NB4 (cell line): ENCODE results near the gene SLC29A3.

Experiments
- MYC ChIP-seq: IDR thresholded peaks from 2 replicates; pipeline ENCODE4 v1.6.1; 2011; ENCODE audit warnings: low read depth, low read length
- POLR2A ChIP-seq: IDR thresholded peaks from 2 replicates; pipeline ENCODE4 v1.6.1; 2011; ENCODE audit warnings: mild to moderate bottlenecking; ENCODE audit not compliant: insufficient read length; ENCODE audit errors: extremely low read depth
- TF ChIP-seq, protein P1 (sequence below): IDR thresholded peaks from one replicate; pipeline ENCODE4 v1.5.1; 2012; ENCODE audit warnings: low read depth, low read length
- TF ChIP-seq, protein P2 (sequence below): IDR thresholded peaks from 2 replicates; pipeline ENCODE4 v1.6.1; 2011; ENCODE audit warnings: low read depth, low read length

DNA sequence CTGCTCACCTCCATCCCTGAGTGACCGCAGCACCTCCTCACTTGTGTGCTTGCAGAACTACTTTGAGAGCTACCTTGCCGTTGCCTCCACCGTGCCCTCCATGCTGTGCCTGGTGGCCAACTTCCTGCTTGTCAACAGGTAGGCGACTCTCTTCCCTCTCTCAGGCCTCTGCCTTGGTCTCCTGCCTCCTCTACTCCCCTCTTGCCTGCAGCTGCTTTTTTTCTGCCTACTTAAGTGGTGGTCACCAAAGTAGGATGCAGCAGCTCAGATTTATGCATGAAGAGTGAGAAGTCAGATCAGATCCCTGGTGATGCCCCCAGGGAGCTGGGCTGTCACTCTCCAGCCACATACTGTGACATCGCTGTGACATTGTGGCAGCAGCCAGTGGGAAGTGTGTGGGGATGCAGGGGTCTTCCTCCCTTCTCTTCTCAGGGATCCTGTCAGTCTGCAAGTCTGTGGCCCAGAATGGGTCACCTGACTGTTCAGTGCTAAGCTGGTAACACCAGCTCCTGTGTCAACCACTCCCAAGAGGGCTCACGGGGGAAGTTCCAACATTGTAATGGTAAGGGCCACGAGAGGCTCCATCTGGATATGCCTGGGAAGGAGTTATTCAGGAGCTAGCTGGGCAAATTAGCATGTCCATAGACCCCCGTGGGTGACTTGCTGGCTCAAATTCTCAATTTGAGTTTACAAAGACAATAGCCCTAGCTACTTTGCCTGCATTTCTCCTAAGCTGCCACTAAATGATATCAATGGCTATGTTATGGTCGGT, 25.3 kb downstream of the SLC29A3 start:
- TF ChIP-seq, protein P1, sequence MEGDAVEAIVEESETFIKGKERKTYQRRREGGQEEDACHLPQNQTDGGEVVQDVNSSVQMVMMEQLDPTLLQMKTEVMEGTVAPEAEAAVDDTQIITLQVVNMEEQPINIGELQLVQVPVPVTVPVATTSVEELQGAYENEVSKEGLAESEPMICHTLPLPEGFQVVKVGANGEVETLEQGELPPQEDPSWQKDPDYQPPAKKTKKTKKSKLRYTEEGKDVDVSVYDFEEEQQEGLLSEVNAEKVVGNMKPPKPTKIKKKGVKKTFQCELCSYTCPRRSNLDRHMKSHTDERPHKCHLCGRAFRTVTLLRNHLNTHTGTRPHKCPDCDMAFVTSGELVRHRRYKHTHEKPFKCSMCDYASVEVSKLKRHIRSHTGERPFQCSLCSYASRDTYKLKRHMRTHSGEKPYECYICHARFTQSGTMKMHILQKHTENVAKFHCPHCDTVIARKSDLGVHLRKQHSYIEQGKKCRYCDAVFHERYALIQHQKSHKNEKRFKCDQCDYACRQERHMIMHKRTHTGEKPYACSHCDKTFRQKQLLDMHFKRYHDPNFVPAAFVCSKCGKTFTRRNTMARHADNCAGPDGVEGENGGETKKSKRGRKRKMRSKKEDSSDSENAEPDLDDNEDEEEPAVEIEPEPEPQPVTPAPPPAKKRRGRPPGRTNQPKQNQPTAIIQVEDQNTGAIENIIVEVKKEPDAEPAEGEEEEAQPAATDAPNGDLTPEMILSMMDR: no peak
- TF ChIP-seq POLR2A (no peak), MYC (no peak)
- TF ChIP-seq, protein P2, sequence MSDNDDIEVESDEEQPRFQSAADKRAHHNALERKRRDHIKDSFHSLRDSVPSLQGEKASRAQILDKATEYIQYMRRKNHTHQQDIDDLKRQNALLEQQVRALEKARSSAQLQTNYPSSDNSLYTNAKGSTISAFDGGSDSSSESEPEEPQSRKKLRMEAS: no peak
